Measurements from ENCODE around the gene TCN2. TPM values are rescaled to one million over a fixed set of nuclear protein-coding genes. Genes with fewer than 3 reads are reported as not detected.
"Not testable (repeated sequence)": the region's sequence is repeated elsewhere in the genome, so short reads cannot be mapped to it uniquely, and the experiment has no call there.

The TCN2 gene
- 6.5 and 6.7 TPM in 2 replicates for total RNA-seq

GRCh38 chr22:30606455-30607299 is at the start of gene TCN2:
TSS of gene TCN2 (plus strand) at chr22:30607174. CDS start at chr22:30607332, 158 bp downstream.
- Histone ChIP-seq H3K4me3 (ENCODE audit: low read depth, low read length) (peak within 1 kb of the TSS; percentile 31), H3K27me3 (ENCODE audit: control insufficient read depth, insufficient read depth, low read length) (no peaks in the 10 kb centered on the region), H3K36me3 (ENCODE audit: control insufficient read depth, insufficient read depth, low read length) (no peaks in the 10 kb centered on the region)
- no peak for TF ChIP-seq CTCF (IDR thresholded peaks at IDR 0.05; ENCODE audit: insufficient read depth, low read length, poor library complexity, severe bottlenecking)
- peak; percentile 87 for DNase-seq (ENCODE audit: low read depth)

- Histone ChIP-seq H3K27me3 (ENCODE audit: control insufficient read depth, insufficient read depth, low read length) (no peaks in the 10 kb centered on the region), H3K4me3 (ENCODE audit: low read depth, low read length) (no peak overlapping the region), H3K36me3 (ENCODE audit: control insufficient read depth, insufficient read depth, low read length) (no peaks in the 10 kb centered on the region)
- DNase-seq (ENCODE audit: low read depth) = no peak
- TF ChIP-seq CTCF (IDR thresholded peaks at IDR 0.05; ENCODE audit: insufficient read depth, low read length, poor library complexity, severe bottlenecking) = peak; percentile 6
Measured at GRCh38 chr22:30557243-30557642, 49.7 kb upstream of the TCN2 start.

GRCh38 chr22:30559889-30560288 is 47.1 kb upstream of the TCN2 start:
- no peak for DNase-seq (ENCODE audit: low read depth)
- no peak for TF ChIP-seq CTCF (IDR thresholded peaks at IDR 0.05; ENCODE audit: insufficient read depth, low read length, poor library complexity, severe bottlenecking)
- Histone ChIP-seq H3K27me3 (ENCODE audit: control insufficient read depth, insufficient read depth, low read length) (no peaks in the 10 kb centered on the region), H3K4me3 (ENCODE audit: low read depth, low read length) (no peak overlapping the region), H3K36me3 (ENCODE audit: control insufficient read depth, insufficient read depth, low read length) (no peaks in the 10 kb centered on the region)

GRCh38 chr22:30560643-30561202 is 46.3 kb upstream of the TCN2 start:
- not testable (repeated sequence) for H3K36me3 ChIP-seq (ENCODE audit: control insufficient read depth, insufficient read depth, low read length); H3K27me3 ChIP-seq (ENCODE audit: control insufficient read depth, insufficient read depth, low read length); H3K4me3 ChIP-seq (ENCODE audit: low read depth, low read length); DNase-seq (ENCODE audit: low read depth)
- TF ChIP-seq CTCF (IDR thresholded peaks at IDR 0.05; ENCODE audit: insufficient read depth, low read length, poor library complexity, severe bottlenecking) = peak; percentile 18

- TF ChIP-seq CTCF (IDR thresholded peaks at IDR 0.05; ENCODE audit: insufficient read depth, low read length, poor library complexity, severe bottlenecking) = no peak
- H3K27me3 ChIP-seq (ENCODE audit: control insufficient read depth, insufficient read depth, low read length) = no peaks in the 10 kb centered on the region
- H3K4me3 ChIP-seq (ENCODE audit: low read depth, low read length) = no peak overlapping the region
- H3K36me3 ChIP-seq (ENCODE audit: control insufficient read depth, insufficient read depth, low read length) = no peaks in the 10 kb centered on the region
- no peak for DNase-seq (ENCODE audit: low read depth)
Measured at GRCh38 chr22:30561402-30562189, 45.4 kb upstream of the TCN2 start.
